ENCODE data around the gene DOC2B. TPM values are rescaled to one million over a fixed set of nuclear protein-coding genes. Genes with fewer than 3 reads are reported as not detected.

The DOC2B gene
- total RNA-seq, 1 donor: not detected

DNA sequence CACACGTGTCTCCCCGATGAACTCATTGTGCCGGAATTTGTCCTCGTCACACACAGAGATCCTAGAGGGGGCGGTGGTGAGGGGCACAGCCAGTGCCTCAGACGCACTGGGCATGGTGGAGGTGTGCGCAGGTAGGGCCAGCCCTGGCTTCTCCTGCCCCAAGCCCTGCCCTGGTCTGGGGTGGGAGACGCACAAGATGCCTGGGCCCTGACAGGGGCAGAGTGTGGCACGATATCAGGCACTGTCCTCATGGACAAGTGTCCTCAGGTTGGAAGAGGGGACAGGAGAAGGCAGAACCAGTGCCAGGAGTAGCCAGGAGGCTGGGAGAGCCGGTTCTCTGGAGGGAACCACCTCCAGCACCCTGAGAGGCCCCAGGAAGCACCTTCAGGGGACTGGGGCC is 20.0 kb downstream of the DOC2B start:
- no peak overlapping the region for H3K4me3 ChIP-seq (ENCODE audit: low read depth, low read length)
- TF ChIP-seq, protein P1, sequence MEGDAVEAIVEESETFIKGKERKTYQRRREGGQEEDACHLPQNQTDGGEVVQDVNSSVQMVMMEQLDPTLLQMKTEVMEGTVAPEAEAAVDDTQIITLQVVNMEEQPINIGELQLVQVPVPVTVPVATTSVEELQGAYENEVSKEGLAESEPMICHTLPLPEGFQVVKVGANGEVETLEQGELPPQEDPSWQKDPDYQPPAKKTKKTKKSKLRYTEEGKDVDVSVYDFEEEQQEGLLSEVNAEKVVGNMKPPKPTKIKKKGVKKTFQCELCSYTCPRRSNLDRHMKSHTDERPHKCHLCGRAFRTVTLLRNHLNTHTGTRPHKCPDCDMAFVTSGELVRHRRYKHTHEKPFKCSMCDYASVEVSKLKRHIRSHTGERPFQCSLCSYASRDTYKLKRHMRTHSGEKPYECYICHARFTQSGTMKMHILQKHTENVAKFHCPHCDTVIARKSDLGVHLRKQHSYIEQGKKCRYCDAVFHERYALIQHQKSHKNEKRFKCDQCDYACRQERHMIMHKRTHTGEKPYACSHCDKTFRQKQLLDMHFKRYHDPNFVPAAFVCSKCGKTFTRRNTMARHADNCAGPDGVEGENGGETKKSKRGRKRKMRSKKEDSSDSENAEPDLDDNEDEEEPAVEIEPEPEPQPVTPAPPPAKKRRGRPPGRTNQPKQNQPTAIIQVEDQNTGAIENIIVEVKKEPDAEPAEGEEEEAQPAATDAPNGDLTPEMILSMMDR (IDR thresholded peaks at IDR 0.05; ENCODE audit: insufficient read depth, low read depth, low read length): no peak
- DNase-seq (ENCODE audit: low read depth): no peak

DNA sequence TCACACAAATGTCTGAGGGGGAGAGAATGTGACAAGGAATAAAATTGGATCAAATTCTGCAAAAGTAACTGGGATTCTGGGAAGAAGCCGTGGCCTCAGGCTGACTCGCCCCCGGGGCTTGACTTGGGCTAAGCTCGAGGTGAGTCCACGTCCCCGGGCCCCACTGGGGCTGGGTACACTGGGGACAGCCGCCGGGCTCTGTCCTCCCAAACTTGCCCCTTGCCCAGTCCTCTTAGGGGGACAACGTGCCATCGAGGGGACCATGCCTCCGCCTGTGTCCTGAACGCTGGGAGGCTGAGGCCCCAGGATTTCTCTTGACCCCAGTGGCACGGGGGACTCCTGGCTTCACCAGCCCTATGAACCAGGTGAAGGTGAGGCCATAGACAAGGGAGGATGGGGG is 21.1 kb downstream of the DOC2B start:
- H3K4me3 ChIP-seq (ENCODE audit: low read depth, low read length): no peak overlapping the region
- no peak for DNase-seq (ENCODE audit: low read depth)
- TF ChIP-seq, protein P1 (IDR thresholded peaks at IDR 0.05; ENCODE audit: insufficient read depth, low read depth, low read length): no peak

DNA sequence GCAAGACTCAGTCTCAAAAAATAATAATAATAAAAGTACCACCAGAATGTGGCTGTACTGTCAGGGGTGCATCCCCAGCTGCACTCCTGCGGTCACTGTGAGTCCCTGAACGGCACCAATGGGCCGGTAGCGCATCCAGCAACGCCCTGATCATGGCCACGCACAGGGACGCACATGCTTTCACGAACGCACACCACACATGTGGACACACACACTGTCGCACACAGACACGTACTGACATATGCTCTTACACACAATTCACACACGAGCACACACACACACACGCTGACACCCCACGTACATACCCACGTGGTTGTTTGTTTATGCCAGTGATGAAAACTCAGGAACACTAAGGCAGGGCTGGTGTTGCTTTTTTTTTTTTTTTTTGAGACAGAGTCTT is 21.8 kb downstream of the DOC2B start:
- H3K4me3 ChIP-seq (ENCODE audit: low read depth, low read length): no peak overlapping the region
- TF ChIP-seq, protein P1 (IDR thresholded peaks at IDR 0.05; ENCODE audit: insufficient read depth, low read depth, low read length): no peak
- no peak for DNase-seq (ENCODE audit: low read depth)

DNA sequence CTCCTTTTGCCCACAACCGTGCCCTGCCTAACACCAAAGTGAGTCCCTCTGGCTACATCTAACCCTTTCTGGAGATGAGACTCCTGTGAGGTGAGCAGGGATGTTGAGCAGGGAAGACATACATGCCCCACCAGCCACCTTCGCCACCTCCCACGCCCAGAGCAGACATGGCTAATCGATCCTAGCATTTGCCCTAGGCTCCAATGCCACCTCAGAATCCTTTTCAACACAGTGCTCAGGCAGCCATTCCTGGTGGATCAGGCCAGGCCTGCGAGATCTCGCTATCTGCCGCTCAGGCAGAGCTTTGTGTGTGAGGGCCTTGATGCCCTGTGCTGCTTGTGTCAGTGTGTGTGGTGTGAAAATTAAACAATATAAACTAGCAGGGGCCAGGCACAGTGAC is 23.1 kb downstream of the DOC2B start:
- TF ChIP-seq, protein P1 (IDR thresholded peaks at IDR 0.05; ENCODE audit: insufficient read depth, low read depth, low read length): no peak
- DNase-seq (ENCODE audit: low read depth): no peak
- no peak overlapping the region for H3K4me3 ChIP-seq (ENCODE audit: low read depth, low read length)

DNA sequence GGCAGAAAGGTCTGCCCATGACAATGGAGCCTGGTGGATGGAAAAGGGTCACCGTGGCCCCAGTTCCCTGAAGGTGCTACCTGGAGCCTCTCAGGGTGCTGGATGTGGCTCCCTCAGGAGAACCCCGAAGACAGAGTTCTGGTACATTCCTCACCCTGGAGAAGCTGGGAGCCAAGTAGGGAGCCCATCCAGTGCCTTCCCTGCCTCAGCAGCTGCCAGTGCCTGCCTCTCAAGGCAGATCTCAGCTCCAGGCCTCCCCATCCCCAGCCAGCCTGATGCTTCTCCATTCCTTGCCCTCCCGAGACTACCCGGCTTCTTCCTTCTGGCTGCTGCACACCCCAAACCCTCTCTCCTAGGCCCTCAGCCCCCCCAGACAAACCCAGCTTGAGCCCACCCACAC is 23.5 kb downstream of the DOC2B start:
- H3K4me3 ChIP-seq (ENCODE audit: low read depth, low read length): no peak overlapping the region
- TF ChIP-seq, protein P1 (IDR thresholded peaks at IDR 0.05; ENCODE audit: insufficient read depth, low read depth, low read length): no peak
- no peak for DNase-seq (ENCODE audit: low read depth)

DNA sequence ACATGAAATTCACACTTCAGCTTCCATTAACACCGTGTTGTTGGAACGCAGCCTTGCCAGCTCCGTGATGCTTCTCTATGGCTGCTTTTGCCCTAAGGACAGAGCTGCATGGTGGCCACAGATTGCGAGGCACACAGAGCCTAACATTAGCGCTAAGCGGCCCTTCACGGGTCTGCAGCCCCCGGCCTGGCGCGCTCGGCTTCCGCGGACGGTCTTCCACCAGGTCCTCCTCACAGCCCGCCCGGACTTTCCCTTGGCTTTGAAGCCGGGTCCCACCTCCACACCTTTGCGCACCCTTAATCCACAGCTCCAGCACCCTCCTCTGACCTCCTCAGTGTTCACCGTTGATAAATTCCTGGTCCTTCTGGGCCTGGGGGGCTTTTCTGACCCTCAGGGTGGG is 24.5 kb downstream of the DOC2B start:
- no peak overlapping the region for H3K4me3 ChIP-seq (ENCODE audit: low read depth, low read length)
- no peak for DNase-seq (ENCODE audit: low read depth)
- TF ChIP-seq, protein P1 (IDR thresholded peaks at IDR 0.05; ENCODE audit: insufficient read depth, low read depth, low read length): no peak

DNA sequence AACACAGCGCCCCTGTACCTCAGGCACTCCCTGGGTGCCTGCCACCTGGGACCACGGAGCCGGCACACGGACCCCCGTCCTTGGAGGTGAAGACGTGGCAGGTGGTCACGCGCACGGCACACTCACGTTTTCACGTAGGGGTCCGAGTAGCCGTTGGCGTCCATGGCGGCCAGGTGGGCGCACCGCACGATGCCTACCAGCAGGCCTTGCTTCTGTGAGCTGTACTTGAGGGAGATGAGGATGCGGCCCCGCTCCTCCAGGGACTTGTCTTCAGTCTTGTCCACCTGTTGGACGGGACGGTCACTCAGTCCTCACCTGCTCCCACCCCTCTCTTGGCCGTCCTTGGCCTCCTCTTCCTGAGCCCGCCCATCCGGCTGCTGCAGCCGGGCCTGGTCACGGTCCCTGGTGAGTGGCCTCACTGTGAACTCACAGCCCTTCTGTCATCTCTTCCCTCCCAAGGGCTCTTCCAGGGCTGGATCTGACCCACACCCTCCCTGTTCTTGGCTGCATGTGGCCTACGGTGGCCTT is 25.3 kb downstream of the DOC2B start:
- no peak for DNase-seq (ENCODE audit: low read depth)
- TF ChIP-seq, protein P1 (IDR thresholded peaks at IDR 0.05; ENCODE audit: insufficient read depth, low read depth, low read length): no peak
- no peak overlapping the region for H3K4me3 ChIP-seq (ENCODE audit: low read depth, low read length)

All from fibroblast of villous mesenchyme (primary cell).